Measurements from ENCODE around the gene SOX13. TPM values are rescaled to one million over a fixed set of nuclear protein-coding genes. Genes with fewer than 3 reads are reported as not detected.

The SOX13 gene
- total RNA-seq, 1 donor = 3.3 TPM

DNA sequence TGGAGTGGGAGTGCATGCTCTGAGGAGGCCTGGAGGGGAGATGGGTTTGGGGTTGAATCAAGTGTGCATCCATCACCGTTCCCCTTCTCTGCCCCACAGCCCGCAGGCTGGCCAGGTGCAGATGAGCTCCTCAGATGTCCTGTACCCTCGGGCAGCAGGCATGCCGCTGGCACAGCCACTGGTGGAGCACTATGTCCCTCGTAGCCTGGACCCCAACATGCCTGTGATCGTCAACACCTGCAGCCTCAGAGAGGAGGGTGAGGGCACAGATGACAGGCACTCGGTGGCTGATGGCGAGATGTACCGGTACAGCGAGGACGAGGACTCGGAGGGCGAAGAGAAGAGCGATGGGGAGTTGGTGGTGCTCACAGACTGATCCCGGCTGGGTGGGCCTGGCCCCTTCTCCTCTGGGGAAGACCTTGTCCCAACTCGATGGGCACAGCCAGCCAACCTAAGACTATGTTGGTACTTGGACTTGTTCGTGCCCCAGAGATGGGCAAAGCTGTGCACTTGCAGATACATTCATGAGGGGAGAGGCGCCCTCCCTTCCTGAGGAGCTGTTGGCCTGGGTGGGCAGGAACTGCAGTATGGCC, 52.9 kb downstream of the SOX13 start:
- no peak for DNase-seq (ENCODE audit: low read depth)
- TF ChIP-seq, protein P1, sequence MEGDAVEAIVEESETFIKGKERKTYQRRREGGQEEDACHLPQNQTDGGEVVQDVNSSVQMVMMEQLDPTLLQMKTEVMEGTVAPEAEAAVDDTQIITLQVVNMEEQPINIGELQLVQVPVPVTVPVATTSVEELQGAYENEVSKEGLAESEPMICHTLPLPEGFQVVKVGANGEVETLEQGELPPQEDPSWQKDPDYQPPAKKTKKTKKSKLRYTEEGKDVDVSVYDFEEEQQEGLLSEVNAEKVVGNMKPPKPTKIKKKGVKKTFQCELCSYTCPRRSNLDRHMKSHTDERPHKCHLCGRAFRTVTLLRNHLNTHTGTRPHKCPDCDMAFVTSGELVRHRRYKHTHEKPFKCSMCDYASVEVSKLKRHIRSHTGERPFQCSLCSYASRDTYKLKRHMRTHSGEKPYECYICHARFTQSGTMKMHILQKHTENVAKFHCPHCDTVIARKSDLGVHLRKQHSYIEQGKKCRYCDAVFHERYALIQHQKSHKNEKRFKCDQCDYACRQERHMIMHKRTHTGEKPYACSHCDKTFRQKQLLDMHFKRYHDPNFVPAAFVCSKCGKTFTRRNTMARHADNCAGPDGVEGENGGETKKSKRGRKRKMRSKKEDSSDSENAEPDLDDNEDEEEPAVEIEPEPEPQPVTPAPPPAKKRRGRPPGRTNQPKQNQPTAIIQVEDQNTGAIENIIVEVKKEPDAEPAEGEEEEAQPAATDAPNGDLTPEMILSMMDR (IDR thresholded peaks at IDR 0.05; ENCODE audit: insufficient read depth, low read length) = no peak
- no peak overlapping the region for H3K4me3 ChIP-seq (ENCODE audit: low read depth, low read length)

DNA sequence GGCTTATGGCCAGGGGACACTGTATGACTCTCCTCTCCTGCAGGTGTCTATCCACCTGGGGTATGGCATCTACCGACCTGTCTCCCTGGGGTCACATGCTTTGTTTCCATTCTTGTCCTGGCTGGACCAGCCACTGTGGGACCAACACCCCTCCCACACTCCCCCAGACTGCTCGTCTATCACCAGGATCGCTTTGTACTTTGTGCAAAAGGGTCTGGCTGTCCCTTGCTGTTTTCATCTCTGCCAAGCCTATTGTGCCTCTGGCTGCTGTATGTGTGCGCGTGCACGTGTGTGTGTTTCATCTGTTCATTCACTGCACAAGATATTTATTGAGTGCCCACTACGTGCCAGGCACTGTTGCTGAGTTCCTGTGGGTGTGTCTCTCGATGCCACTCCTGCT, 53.5 kb downstream of the SOX13 start:
- no peak overlapping the region for H3K4me3 ChIP-seq (ENCODE audit: low read depth, low read length)
- DNase-seq (ENCODE audit: low read depth) = no peak
- TF ChIP-seq, protein P1 (IDR thresholded peaks at IDR 0.05; ENCODE audit: insufficient read depth, low read length) = no peak

DNA sequence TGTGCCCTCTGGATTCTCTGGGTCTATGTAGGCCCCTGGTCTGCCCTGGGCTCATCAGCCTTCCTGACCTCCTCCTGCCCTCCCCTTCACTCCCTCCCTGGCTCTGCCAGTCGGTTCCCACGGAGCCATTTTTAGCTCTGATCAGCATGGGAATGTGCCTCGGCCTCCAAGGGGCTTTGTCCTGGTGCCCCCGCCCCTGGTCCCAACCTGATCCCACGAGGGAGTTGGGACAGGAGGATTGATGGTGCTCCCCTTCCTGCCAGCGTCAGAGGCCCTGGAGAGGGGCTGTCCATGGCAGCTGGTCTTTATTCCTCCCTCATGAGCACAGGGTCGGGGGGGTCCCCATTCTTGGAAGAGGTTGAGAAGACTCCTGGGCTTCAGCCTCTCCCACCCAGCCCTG, 54.0 kb downstream of the SOX13 start:
- TF ChIP-seq, protein P1 (IDR thresholded peaks at IDR 0.05; ENCODE audit: insufficient read depth, low read length) = no peak
- DNase-seq (ENCODE audit: low read depth) = no peak
- no peak overlapping the region for H3K4me3 ChIP-seq (ENCODE audit: low read depth, low read length)

GRCh38 chr1:204127597-204128242, 54.8 kb downstream of the SOX13 start:
- DNase-seq (ENCODE audit: low read depth) = peak; percentile 86
- no peak overlapping the region for H3K4me3 ChIP-seq (ENCODE audit: low read depth, low read length)
- TF ChIP-seq, protein P1 (IDR thresholded peaks at IDR 0.05; ENCODE audit: insufficient read depth, low read length) = peak; percentile 97

- H3K4me3 ChIP-seq (ENCODE audit: low read depth, low read length) = no peak overlapping the region
- TF ChIP-seq, protein P1 (IDR thresholded peaks at IDR 0.05; ENCODE audit: insufficient read depth, low read length) = no peak
- DNase-seq (ENCODE audit: low read depth) = no peak
Observed at GRCh38 chr1:204128464-204128963, 55.6 kb downstream of the SOX13 start.

GRCh38 chr1:204128964-204129896, 56.3 kb downstream of the SOX13 start:
- TF ChIP-seq, protein P1 (IDR thresholded peaks at IDR 0.05; ENCODE audit: insufficient read depth, low read length) = peak; percentile 89
- DNase-seq (ENCODE audit: low read depth) = peak; percentile 70
- no peak overlapping the region for H3K4me3 ChIP-seq (ENCODE audit: low read depth, low read length)
